ENCODE results near the gene AMZ1. TPM values are rescaled to one million over a fixed set of nuclear protein-coding genes. Genes with fewer than 3 reads are reported as not detected.

The AMZ1 gene
- total and polyA plus RNA-seq, 2 donors (not counting 1 experiment from before 2014, with no cell fraction given): 0.26 to 0.33 TPM

DNA sequence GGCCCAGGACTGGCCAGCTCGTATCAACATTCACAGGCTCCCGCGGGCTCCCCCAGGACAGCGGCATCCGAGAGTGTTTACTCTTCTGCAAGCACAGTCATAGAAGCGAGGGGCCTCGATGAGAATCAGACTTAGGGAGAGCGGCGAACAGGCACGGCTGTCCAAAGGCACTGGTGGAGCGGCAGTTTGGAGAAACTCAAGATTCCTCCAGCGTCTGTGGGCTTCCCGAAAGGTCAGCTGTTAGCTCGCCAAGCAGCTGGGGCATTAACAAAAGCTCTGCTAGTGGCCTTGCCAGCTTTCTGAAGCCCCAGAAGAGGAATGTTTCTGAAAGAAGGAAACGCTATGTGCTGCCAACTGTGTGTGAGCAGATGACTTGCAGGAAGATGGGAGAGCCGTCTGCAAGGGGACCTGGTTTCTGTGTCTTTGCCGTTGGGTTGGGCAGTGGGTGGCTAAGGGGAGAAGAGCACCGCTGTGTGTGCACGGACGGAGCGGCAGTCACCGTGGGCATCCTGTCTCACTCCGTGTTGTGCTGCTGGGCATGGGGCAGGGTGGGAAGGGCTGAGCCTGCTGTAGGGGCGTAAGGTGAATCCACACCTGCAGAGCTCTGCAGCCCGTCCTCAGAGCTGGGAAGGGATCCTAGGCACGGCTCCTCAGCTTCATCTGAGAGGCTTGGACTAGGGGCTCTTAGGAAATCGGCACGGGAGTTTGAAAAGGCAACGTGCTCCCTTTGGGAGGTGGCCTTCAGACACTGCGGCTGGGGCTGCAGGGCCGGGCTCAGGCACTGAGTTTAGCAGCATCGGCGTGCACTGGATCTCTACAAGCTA lies 42.1 kb downstream of the AMZ1 start:
- DNase-seq (ENCODE audit: low read depth in 2 of 2): peak; percentile 62 to 68
- H3K9me3 ChIP-seq (ENCODE audit: control insufficient read depth, insufficient read depth, low read depth, low read length): no peaks in the 10 kb centered on the region
- H3K9ac ChIP-seq (ENCODE audit: insufficient read depth, low read length): no peak overlapping the region
- no peaks in the 10 kb centered on the region for H3K27me3 ChIP-seq (ENCODE audit: control insufficient read depth, insufficient read depth, low read length)
- H3K4me3 ChIP-seq (replicated peaks in 1 of 4; ENCODE audit: control extremely low read depth in 1 of 4, insufficient read depth in 1 of 4, low read depth in 3 of 4, low read length in 4 of 4): no peak overlapping the region
- TF ChIP-seq EZH2 (IDR thresholded peaks at IDR 0.05; ENCODE audit: low read length, missing control alignments): no peak
- TF ChIP-seq CTCF (conservative IDR thresholded peaks at IDR 0.05 in 1 of 2, IDR thresholded peaks at IDR 0.05 in 1 of 2; ENCODE audit: low read depth in 1 of 2, low read length in 2 of 2): no peak
- peaks cover 14% of the 10 kb centered on the region for H3K79me2 ChIP-seq (ENCODE audit: control insufficient read depth, insufficient read depth, low read length)
- no peak overlapping the region for H2AFZ ChIP-seq (ENCODE audit: low read length)
- H3K27ac ChIP-seq (ENCODE audit: insufficient read depth, low read length): no peak overlapping the region
- H3K4me2 ChIP-seq (ENCODE audit: extremely low read depth, insufficient read depth, low read length): peak overlapping the region; percentile 21
- no peaks in the 10 kb centered on the region for H4K20me1 ChIP-seq (ENCODE audit: control insufficient read depth, extremely low read depth, insufficient read depth, low read length)
- H3K36me3 ChIP-seq (ENCODE audit: control insufficient read depth, insufficient read depth, low read length): peaks cover 7% of the 10 kb centered on the region
- H3K4me1 ChIP-seq (ENCODE audit: control insufficient read depth, extremely low read depth, insufficient read depth, low read length): peaks cover 7% of the 10 kb centered on the region

GRCh38 chr7:2730846-2731770 lies 43.1 kb downstream of the AMZ1 start:
- no peak overlapping the region for H2AFZ ChIP-seq (ENCODE audit: low read length)
- no peak overlapping the region for H3K9ac ChIP-seq (ENCODE audit: insufficient read depth, low read length)
- peaks cover 22% of the 10 kb centered on the region for H3K79me2 ChIP-seq (ENCODE audit: control insufficient read depth, insufficient read depth, low read length)
- no peak overlapping the region for H3K27ac ChIP-seq (ENCODE audit: insufficient read depth, low read length)
- H3K27me3 ChIP-seq (ENCODE audit: control insufficient read depth, insufficient read depth, low read length): no peaks in the 10 kb centered on the region
- TF ChIP-seq EZH2 (IDR thresholded peaks at IDR 0.05; ENCODE audit: low read length, missing control alignments): no peak
- TF ChIP-seq CTCF (conservative IDR thresholded peaks at IDR 0.05 in 1 of 2, IDR thresholded peaks at IDR 0.05 in 1 of 2; ENCODE audit: low read depth in 1 of 2, low read length in 2 of 2): no peak
- peaks cover 7% of the 10 kb centered on the region for H3K36me3 ChIP-seq (ENCODE audit: control insufficient read depth, insufficient read depth, low read length)
- DNase-seq (ENCODE audit: low read depth in 2 of 2): no peak
- no peak overlapping the region for H3K4me2 ChIP-seq (ENCODE audit: extremely low read depth, insufficient read depth, low read length)
- H3K4me1 ChIP-seq (ENCODE audit: control insufficient read depth, extremely low read depth, insufficient read depth, low read length): peaks cover 10% of the 10 kb centered on the region
- H3K9me3 ChIP-seq (ENCODE audit: control insufficient read depth, insufficient read depth, low read depth, low read length): no peaks in the 10 kb centered on the region
- H3K4me3 ChIP-seq (replicated peaks in 1 of 4; ENCODE audit: control extremely low read depth in 1 of 4, insufficient read depth in 1 of 4, low read depth in 3 of 4, low read length in 4 of 4): no peak overlapping the region
- no peaks in the 10 kb centered on the region for H4K20me1 ChIP-seq (ENCODE audit: control insufficient read depth, extremely low read depth, insufficient read depth, low read length)

DNA sequence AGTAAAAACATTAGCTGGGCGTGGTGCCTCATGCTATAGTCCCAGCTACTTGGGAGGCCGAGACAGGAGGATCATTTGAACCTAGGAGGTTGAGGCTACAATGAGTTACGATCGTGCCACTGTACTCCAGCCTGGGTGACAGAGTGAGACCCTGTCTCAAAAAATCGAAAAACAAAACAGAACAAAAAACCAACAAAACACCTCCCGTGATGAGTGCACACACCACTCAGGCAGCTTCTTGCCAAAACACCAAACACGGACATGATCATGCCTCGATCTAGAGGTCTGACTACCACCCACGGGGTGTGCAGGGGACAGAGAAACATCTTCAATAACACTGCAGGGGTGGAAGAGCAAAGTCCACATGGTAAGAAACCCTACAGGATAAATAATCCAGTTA lies 44.4 kb downstream of the AMZ1 start:
- peaks cover 7% of the 10 kb centered on the region for H3K36me3 ChIP-seq (ENCODE audit: control insufficient read depth, insufficient read depth, low read length)
- TF ChIP-seq CTCF (conservative IDR thresholded peaks at IDR 0.05 in 1 of 2, IDR thresholded peaks at IDR 0.05 in 1 of 2; ENCODE audit: low read depth in 1 of 2, low read length in 2 of 2): no peak
- no peak for TF ChIP-seq EZH2 (IDR thresholded peaks at IDR 0.05; ENCODE audit: low read length, missing control alignments)
- H4K20me1 ChIP-seq (ENCODE audit: control insufficient read depth, extremely low read depth, insufficient read depth, low read length): no peaks in the 10 kb centered on the region

More for the DNA sequence above, 44.4 kb downstream of the AMZ1 start:
- Histone ChIP-seq H2AFZ (ENCODE audit: low read length) (no peak overlapping the region), H3K4me3 (replicated peaks in 1 of 4; ENCODE audit: control extremely low read depth in 1 of 4, insufficient read depth in 1 of 4, low read depth in 3 of 4, low read length in 4 of 4) (no peak overlapping the region), H3K27me3 (ENCODE audit: control insufficient read depth, insufficient read depth, low read length) (no peaks in the 10 kb centered on the region), H3K4me1 (ENCODE audit: control insufficient read depth, extremely low read depth, insufficient read depth, low read length) (peaks cover 10% of the 10 kb centered on the region), H3K27ac (ENCODE audit: insufficient read depth, low read length) (no peak overlapping the region), H3K9me3 (ENCODE audit: control insufficient read depth, insufficient read depth, low read depth, low read length) (no peaks in the 10 kb centered on the region), H3K79me2 (ENCODE audit: control insufficient read depth, insufficient read depth, low read length) (peaks cover 28% of the 10 kb centered on the region), H3K4me2 (ENCODE audit: extremely low read depth, insufficient read depth, low read length) (no peak overlapping the region), H3K9ac (ENCODE audit: insufficient read depth, low read length) (no peak overlapping the region)
- no peak for DNase-seq (ENCODE audit: low read depth in 2 of 2)
